ENCODE results near the gene DRP2. TPM values are rescaled to one million over a fixed set of nuclear protein-coding genes. Genes with fewer than 3 reads are reported as not detected.
"Not testable (repeated sequence)": the region's sequence is repeated elsewhere in the genome, so short reads cannot be mapped to it uniquely, and the experiment has no call there.

Gene DRP2, protein sequence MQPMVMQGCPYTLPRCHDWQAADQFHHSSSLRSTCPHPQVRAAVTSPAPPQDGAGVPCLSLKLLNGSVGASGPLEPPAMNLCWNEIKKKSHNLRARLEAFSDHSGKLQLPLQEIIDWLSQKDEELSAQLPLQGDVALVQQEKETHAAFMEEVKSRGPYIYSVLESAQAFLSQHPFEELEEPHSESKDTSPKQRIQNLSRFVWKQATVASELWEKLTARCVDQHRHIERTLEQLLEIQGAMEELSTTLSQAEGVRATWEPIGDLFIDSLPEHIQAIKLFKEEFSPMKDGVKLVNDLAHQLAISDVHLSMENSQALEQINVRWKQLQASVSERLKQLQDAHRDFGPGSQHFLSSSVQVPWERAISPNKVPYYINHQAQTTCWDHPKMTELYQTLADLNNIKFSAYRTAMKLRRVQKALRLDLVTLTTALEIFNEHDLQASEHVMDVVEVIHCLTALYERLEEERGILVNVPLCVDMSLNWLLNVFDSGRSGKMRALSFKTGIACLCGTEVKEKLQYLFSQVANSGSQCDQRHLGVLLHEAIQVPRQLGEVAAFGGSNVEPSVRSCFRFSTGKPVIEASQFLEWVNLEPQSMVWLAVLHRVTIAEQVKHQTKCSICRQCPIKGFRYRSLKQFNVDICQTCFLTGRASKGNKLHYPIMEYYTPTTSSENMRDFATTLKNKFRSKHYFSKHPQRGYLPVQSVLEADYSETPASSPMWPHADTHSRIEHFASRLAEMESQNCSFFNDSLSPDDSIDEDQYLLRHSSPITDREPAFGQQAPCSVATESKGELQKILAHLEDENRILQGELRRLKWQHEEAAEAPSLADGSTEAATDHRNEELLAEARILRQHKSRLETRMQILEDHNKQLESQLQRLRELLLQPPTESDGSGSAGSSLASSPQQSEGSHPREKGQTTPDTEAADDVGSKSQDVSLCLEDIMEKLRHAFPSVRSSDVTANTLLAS
- polyA plus RNA-seq (2011; rRNA removed) = 4.3 and 5.5 TPM in 2 replicates
- polyA minus RNA-seq (2011; rRNA and poly(A)+ RNA removed) = 9.4 and 10.0 TPM in 2 replicates

DNA sequence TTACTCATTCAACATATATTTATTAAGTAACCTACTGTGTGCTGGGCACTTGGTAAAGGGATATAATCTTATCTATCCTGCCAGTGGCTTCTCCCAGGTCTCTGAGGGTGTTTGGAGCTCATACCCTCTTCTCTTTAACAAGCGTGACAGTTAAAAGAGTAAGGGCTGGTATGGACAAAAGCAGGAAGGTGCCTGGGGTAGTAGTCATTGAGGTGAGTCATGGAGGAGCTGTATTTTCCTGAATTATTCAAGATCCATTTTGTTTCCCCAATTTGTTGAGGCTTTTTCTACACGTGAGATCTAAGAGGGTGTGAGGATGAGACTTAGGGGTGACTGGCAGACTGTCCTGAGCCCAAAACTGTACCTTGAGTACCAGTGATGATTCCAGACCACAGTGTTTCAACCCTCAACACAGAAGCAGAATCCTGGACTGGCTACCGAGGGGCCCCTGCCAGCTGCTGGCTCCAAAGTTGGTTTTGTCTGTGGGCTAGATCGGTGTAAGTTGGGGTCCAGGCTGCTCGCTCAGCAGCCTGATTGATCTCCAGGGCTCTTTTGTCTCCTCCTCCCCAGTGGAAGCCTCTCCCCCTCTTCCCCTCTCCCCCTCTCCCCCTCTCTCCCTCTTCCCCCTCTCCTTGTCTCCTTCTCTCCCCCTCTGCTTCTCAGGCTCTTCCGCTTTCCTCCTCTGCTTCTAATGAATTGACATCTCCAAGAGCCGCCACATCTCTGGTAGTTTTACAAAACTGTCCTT lies at the start of gene DRP2:
TSS of gene DRP2 (plus strand) at position 671 of the 748 bp plus-strand sequence. CDS start 11,862 bp downstream, outside the sequence.
- ChIA-PET CTCF (interaction anchor here (0.5 kb wide), 1 partner anchor 259 kb away, joined by 3 read pairs; no protein-coding TSS in a partner anchor), POLR2A (no interaction called here)
- Histone ChIP-seq H3K27me3 (ENCODE audit: control insufficient read depth, insufficient read depth, low read length) (no peaks in the 10 kb centered on the region), H3K4me3 (ENCODE audit: low read depth, low read length) (peak within 1 kb of the TSS; percentile 51), H3K9me3 (ENCODE audit: control insufficient read depth, insufficient read depth, low read length) (no peaks in the 10 kb centered on the region), H3K27ac (ENCODE audit: low read depth, low read length) (peak within 1 kb of the TSS; percentile 61)
- DNase-seq (ENCODE audit: low read depth, low spot score) = no peak
- TF ChIP-seq, protein P1, sequence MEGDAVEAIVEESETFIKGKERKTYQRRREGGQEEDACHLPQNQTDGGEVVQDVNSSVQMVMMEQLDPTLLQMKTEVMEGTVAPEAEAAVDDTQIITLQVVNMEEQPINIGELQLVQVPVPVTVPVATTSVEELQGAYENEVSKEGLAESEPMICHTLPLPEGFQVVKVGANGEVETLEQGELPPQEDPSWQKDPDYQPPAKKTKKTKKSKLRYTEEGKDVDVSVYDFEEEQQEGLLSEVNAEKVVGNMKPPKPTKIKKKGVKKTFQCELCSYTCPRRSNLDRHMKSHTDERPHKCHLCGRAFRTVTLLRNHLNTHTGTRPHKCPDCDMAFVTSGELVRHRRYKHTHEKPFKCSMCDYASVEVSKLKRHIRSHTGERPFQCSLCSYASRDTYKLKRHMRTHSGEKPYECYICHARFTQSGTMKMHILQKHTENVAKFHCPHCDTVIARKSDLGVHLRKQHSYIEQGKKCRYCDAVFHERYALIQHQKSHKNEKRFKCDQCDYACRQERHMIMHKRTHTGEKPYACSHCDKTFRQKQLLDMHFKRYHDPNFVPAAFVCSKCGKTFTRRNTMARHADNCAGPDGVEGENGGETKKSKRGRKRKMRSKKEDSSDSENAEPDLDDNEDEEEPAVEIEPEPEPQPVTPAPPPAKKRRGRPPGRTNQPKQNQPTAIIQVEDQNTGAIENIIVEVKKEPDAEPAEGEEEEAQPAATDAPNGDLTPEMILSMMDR (IDR thresholded peaks at IDR 0.05; ENCODE audit: low read depth, low read length) = no peak

DNA sequence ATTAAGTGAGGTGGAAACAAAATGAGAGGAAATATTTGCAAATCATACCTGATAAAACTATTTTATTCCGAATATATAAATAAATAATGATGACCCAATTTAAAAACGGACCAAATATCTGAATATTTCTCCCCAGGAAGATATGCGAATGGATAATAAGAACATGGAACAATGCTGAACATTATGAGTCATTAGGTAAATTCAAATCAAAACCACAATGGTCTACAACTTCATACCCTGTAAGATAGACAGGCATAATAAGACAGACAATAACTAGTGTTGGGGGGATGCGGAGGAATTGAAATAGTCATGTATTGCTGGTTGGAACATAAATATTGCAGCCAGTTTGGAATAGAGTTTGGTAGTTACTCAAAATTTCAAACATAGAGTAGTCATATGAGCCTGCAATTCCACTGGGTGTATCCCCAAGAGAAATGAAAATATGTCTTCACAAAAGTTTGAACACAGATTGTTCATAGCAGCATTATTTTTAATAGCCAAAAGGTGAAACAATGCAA lies 47.6 kb upstream of the DRP2 start:
- Histone ChIP-seq H3K4me3 (ENCODE audit: low read depth, low read length) (no peak overlapping the region), H3K9me3 (ENCODE audit: control insufficient read depth, insufficient read depth, low read length) (no peaks in the 10 kb centered on the region), H3K27ac (ENCODE audit: low read depth, low read length) (no peak overlapping the region), H3K27me3 (ENCODE audit: control insufficient read depth, insufficient read depth, low read length) (no peaks in the 10 kb centered on the region)
- ChIA-PET POLR2A (no interaction called here), CTCF (no interaction called here)
- TF ChIP-seq, protein P1 (IDR thresholded peaks at IDR 0.05; ENCODE audit: low read depth, low read length) = no peak
- no peak for DNase-seq (ENCODE audit: low read depth, low spot score)

DNA sequence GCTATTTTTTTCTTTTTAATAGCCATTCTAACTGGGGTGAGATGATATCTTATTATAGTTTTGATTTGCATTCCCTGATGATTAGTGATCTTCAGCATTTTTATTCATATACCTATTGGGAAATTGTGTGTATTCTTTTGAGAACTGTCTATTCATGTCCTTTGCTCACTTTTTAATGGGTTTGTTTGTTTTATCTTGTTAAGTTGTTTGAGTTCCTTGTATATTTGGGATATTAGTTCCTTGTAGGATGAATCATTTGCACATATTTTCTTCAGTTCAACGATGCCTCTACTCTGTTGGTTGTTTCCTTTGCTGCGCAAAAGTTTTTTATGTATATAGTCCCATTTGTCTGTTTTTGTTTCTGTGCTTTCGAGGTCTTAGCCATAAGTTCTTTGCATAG lies 43.1 kb upstream of the DRP2 start:
- TF ChIP-seq, protein P1 (IDR thresholded peaks at IDR 0.05; ENCODE audit: low read depth, low read length) = no peak
- ChIA-PET CTCF (no interaction called here), POLR2A (no interaction called here)
- Histone ChIP-seq H3K27me3 (ENCODE audit: control insufficient read depth, insufficient read depth, low read length) (no peaks in the 10 kb centered on the region), H3K27ac (ENCODE audit: low read depth, low read length) (no peak overlapping the region), H3K4me3 (ENCODE audit: low read depth, low read length) (no peak overlapping the region), H3K9me3 (ENCODE audit: control insufficient read depth, insufficient read depth, low read length) (no peaks in the 10 kb centered on the region)
- DNase-seq (ENCODE audit: low read depth, low spot score) = no peak

DNA sequence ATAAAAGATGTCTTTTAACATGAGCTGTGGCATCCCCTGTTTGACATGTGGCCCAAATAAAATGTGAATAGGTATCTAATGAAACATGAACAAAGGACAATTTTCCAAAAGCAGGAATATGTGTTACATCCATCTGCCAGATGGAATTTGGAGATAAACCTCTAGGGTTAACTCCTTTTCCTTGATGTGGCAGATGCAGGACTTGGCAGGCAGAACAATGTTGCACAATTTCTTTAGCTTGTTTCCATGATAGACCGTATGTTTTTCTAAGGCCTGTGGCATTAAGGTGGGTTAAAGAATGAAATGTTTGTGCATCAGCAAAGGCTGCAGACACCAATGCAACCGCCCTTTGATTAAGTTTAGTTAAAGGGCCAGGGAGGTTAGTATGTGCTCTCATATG lies 34.7 kb upstream of the DRP2 start:
- H3K27ac ChIP-seq (ENCODE audit: low read depth, low read length); CTCF ChIA-PET; POLR2A ChIA-PET; H3K9me3 ChIP-seq (ENCODE audit: control insufficient read depth, insufficient read depth, low read length); DNase-seq (ENCODE audit: low read depth, low spot score); H3K4me3 ChIP-seq (ENCODE audit: low read depth, low read length); H3K27me3 ChIP-seq (ENCODE audit: control insufficient read depth, insufficient read depth, low read length): not testable (repeated sequence)

DNA sequence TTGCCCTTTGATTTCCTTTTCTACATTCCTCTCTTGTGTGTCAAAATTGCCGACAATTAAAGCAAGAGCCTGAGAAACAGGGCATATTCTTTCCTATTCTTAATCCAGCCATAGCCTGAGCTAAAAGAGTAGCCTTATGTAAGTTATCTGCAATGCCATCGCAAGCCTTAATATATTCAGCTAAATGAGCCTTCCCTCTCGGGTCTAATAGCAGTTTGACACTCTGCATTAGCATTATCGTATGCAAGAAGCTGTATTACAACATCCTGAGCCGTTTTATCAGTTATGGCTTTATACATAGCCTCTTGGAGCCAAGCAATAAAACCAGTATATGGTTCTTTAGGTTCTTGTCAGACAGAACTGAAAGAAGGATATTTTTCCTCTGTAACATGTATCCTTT lies 31.6 kb upstream of the DRP2 start:
- CTCF ChIA-PET; H3K27ac ChIP-seq (ENCODE audit: low read depth, low read length); H3K27me3 ChIP-seq (ENCODE audit: control insufficient read depth, insufficient read depth, low read length); DNase-seq (ENCODE audit: low read depth, low spot score); POLR2A ChIA-PET; H3K9me3 ChIP-seq (ENCODE audit: control insufficient read depth, insufficient read depth, low read length); H3K4me3 ChIP-seq (ENCODE audit: low read depth, low read length): not testable (repeated sequence)
